ENCODE results near the gene TMEM222.
A peak's percentile ranks its signal among the peaks of the same experiment; 100 is the strongest.

Gene TMEM222

GRCh38 chr1:27318596-27318995, 3.4 kb upstream of the TMEM222 start:
- Mint-ChIP-seq H3K4me3 (no peak overlapping the region), H3K36me3 (peaks cover 1 to 4% of the 10 kb centered on the region in 2 donors), H3K9me3 (no peaks in the 10 kb centered on the region), H3K27me3 (peaks cover 0 to 4% of the 10 kb centered on the region in 2 donors), H3K4me1 (peaks cover 8% of the 10 kb centered on the region in 2 donors), H3K27ac (no peak overlapping the region)
- DNase-seq (no peak), ATAC-seq (replicated peaks) (no peak)

- Mint-ChIP-seq H3K4me1 (peaks cover 21 to 41% of the 10 kb centered on the region in 2 donors), H3K27me3 (peaks cover 0 to 4% of the 10 kb centered on the region in 2 donors), H3K27ac (peak overlapping the region; percentile 98), H3K36me3 (peaks cover 10 to 23% of the 10 kb centered on the region in 2 donors), H3K9me3 (no peaks in the 10 kb centered on the region), H3K4me3 (peak overlapping the region; percentile 95 to 98)
- DNase-seq (no peak), ATAC-seq (replicated peaks) (no peak)
Observed at GRCh38 chr1:27322569-27323240, 742 bp downstream of the TMEM222 start.

DNA sequence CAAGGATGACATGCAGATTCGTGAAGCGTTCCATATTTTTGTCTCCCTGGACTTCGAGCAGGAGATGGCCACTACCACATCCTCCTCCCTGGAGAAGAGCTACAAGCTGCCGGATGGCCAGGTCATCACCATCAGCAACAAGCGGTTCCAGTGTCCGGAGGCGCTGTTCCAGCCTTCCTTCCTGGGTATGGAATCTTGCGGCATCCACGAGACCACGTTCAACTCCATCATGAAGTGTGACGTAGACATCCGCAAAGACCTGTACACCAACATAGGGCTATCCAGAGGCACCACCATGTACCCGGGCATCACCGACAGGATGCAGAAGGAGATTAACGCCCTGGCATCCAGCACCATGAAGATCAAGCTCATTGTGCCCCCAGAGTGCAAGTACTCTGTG, 3.3 kb downstream of the TMEM222 start:
- no peak for DNase-seq
- ATAC-seq (replicated peaks) = no peak
- Mint-ChIP-seq H3K4me3 (no peak overlapping the region), H3K27me3 (peaks cover 0 to 4% of the 10 kb centered on the region in 2 donors), H3K27ac (no peak overlapping the region), H3K9me3 (no peaks in the 10 kb centered on the region), H3K4me1 (peaks cover 28 to 58% of the 10 kb centered on the region in 2 donors), H3K36me3 (peaks cover 18 to 38% of the 10 kb centered on the region in 2 donors)

DNA sequence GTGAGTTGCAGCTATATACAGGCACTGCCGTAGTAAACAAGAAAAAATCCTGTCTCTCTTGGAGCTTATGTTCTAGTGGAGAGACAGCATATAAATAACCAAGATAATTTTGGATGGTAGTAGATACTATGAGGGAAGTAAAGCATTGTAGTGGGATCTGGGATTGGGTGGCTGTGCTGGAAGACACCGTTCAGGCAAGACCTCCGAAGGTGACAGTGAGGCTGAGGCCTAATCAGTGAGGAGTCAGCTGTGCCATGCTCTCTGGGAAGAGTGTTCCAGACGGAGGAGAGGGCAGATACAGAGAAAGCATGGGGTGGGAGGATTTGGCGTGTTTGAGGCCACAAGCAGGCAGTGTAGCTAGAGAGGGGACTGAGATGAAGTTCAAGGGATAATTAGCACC, 6.0 kb downstream of the TMEM222 start:
- Mint-ChIP-seq H3K9me3 (no peaks in the 10 kb centered on the region), H3K27me3 (no peaks in the 10 kb centered on the region), H3K27ac (peak overlapping the region; percentile 43), H3K4me1 (peaks cover 40 to 73% of the 10 kb centered on the region in 2 donors), H3K4me3 (no peak overlapping the region), H3K36me3 (peaks cover 30 to 54% of the 10 kb centered on the region in 2 donors)
- no peak for ATAC-seq (replicated peaks)
- DNase-seq = no peak

DNA sequence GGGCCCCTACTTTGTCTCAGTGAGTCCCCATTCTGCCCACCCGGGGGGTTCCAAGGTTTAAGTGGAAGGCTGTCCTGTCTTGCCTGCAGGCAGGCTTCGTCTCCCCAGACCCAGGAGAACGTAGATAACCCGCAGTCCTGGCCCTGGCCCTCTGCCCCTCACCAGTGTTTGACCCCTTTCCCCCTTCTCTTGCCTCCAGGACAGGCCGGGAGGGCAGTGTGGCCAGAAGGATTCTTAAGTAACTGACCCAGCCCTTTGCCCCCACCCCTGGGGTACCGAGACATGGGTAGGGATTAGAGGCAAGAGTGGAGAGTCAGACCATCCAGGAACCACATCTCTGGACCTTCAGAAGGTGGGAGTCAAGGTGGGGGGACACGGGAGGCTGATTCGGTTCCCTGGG, 8.8 kb downstream of the TMEM222 start:
- no peak for ATAC-seq (replicated peaks)
- Mint-ChIP-seq H3K36me3 (peaks cover 39 to 57% of the 10 kb centered on the region in 2 donors), H3K27me3 (no peaks in the 10 kb centered on the region), H3K4me3 (no peak overlapping the region), H3K4me1 (peaks cover 33 to 61% of the 10 kb centered on the region in 2 donors), H3K9me3 (no peaks in the 10 kb centered on the region), H3K27ac (peak overlapping the region; percentile 21)
- no peak for DNase-seq

GRCh38 chr1:27331426-27331825, 9.5 kb downstream of the TMEM222 start:
- no peak overlapping the region for H3K27ac Mint-ChIP-seq
- no peaks in the 10 kb centered on the region for H3K9me3 Mint-ChIP-seq
- H3K36me3 Mint-ChIP-seq = peaks cover 46 to 60% of the 10 kb centered on the region in 2 donors
- ATAC-seq (replicated peaks) (no peak), DNase-seq (no peak)
- no peaks in the 10 kb centered on the region for H3K27me3 Mint-ChIP-seq
- H3K4me1 Mint-ChIP-seq = peaks cover 30 to 54% of the 10 kb centered on the region in 2 donors
- H3K4me3 Mint-ChIP-seq = no peak overlapping the region

- Mint-ChIP-seq H3K9me3 (no peaks in the 10 kb centered on the region), H3K36me3 (peaks cover 50 to 65% of the 10 kb centered on the region in 2 donors), H3K27ac (peak overlapping the region; percentile 62), H3K27me3 (no peaks in the 10 kb centered on the region), H3K4me1 (peaks cover 30 to 50% of the 10 kb centered on the region in 2 donors), H3K4me3 (no peak overlapping the region)
- DNase-seq = no peak
- no peak for ATAC-seq (replicated peaks)
Observed at GRCh38 chr1:27331922-27332321, 10.0 kb downstream of the TMEM222 start.

DNA sequence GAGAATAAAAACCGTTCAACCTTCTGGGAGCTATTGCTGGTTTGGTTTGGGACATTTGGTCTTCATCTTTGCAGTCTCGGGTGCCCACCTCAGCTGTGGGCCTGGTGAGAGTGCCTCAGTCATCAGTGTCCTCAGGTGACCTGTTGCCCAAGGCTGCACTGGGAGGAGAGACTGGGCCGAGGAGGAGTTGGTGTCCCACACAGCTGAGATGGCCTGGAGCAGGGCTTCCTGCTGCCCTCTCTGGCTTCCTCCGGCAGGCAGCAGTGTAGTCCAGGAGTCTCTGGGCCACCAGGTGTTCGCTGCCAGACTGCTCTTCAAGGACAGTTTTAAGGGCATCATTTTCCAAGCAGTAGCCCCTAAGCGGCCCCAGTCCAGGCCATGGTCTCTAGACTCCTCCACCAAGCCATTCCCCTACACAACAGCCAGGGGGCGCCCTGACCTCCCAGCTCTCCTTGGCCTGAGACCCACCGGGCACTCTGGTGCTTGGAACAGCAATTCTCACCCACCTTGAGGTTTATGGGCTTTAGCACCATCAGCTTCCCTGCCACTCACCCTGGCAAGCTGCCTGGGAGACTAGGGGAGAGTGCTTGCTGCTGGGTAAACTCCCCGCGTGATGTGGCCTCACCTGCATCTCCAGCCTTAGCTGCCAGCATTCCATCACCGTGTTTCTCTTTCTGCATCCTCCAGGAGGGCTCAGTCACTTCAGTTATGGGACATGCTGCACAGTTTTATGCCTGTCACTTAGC, 10.7 kb downstream of the TMEM222 start:
- H3K36me3 Mint-ChIP-seq = peaks cover 50 to 67% of the 10 kb centered on the region in 2 donors
- H3K9me3 Mint-ChIP-seq = no peaks in the 10 kb centered on the region
- peaks cover 30 to 47% of the 10 kb centered on the region in 2 donors for H3K4me1 Mint-ChIP-seq
- ATAC-seq (replicated peaks) = peak; percentile 84 to 91
- H3K27me3 Mint-ChIP-seq = no peaks in the 10 kb centered on the region
- DNase-seq = no peak
- H3K4me3 Mint-ChIP-seq = no peak overlapping the region
- peak overlapping the region; percentile 62 for H3K27ac Mint-ChIP-seq

DNA sequence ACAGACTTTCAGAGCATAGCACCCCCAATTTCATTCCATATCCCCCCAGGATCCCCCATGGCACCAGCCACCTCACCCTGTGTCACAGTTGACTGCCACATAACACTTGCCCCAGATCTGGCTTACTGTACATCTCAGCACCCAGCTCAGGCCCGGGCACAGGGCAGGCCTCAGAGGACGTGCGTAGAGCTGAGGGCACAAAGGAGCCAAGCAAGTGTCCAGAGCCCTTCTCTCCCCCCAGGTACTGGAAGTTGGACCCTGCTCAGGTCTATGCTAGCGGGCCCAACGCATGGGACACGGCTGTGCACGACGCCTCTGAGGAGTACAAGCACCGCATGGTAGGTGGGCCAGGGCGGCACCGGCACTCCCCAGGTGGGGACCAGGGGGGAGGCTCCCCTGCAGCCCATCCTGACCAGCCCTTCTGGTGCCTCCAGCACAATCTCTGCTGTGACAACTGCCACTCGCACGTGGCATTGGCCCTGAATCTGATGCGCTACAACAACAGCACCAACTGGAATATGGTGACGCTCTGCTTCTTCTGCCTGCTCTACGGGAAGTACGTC, 11.8 kb downstream of the TMEM222 start:
- H3K27me3 Mint-ChIP-seq = no peaks in the 10 kb centered on the region
- DNase-seq (no peak), ATAC-seq (replicated peaks) (no peak)
- H3K9me3 Mint-ChIP-seq = no peaks in the 10 kb centered on the region
- H3K36me3 Mint-ChIP-seq = peaks cover 50 to 64% of the 10 kb centered on the region in 2 donors
- H3K4me1 Mint-ChIP-seq = peaks cover 22 to 37% of the 10 kb centered on the region in 2 donors
- H3K4me3 Mint-ChIP-seq = no peak overlapping the region
- H3K27ac Mint-ChIP-seq = no peak overlapping the region

DNA sequence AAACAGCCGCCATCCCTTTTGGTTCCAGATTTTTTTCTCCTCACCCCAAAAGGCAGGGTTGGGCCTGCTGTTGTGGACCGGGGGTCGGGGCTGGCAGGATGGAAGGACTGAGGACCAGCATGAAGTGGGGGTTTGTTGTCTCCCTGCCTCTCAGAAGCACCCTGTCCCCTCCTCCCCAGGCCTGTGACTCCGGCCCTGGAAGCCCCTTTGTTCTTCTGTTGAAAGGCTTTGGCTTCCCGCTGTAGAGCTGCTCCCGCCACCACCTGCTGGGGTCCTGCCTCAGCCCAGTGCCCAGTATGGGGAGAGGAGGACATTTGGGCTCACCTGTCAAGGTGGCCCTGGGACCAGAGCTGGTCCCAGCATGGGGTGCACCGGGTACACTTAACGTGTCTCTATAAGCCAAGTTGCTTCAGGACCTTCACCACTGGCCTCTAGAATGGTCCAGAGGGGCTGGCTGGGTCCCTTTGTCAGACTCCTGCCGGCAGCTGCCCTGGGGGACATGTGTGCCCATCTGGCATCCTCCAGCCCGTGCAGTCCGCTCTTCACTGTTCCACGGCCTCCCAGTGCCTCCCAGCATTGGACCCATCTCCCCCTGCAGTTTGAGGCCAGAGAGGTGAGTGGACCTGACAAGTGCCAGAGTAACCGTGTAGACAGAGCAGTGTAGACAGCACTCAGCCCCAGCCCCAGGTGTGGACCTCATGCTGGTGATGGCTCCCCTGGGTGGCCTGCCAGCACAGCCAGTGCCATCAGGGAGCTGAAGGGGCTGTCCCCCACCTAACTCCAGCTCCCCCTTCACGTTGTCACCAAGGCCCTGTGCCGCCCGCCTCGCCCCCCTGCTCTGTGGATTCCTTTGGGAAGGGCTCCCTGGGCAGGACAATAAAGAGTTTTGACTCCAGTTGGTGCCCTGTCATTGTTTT, 13.8 kb downstream of the TMEM222 start:
- peaks cover 52 to 63% of the 10 kb centered on the region in 2 donors for H3K36me3 Mint-ChIP-seq

DNA sequence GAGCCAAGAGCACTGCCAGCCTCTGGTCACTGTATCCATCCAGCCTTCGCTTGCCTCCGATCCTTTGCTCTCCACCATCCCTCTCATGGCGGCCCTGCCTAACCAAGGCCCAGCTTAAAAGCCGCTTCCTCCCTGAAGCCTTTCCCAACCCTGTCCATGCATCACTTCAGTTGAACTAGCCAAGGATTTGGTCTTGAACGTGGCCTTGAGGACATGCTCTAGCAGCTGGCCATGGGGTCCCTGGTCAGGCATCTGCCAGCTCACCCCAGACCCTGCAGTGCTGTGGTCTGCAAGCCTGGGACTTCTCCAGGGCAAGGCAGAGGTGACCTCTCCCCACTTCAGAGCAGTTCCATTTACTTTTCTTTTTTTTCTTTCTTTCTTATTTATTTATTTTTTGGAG, 14.8 kb downstream of the TMEM222 start:
- Mint-ChIP-seq H3K4me3 (no peak overlapping the region), H3K4me1 (peaks cover 33 to 52% of the 10 kb centered on the region in 2 donors), H3K36me3 (peaks cover 47 to 61% of the 10 kb centered on the region in 2 donors), H3K27ac (peak overlapping the region; percentile 83), H3K27me3 (no peaks in the 10 kb centered on the region), H3K9me3 (no peaks in the 10 kb centered on the region)
- ATAC-seq (replicated peaks) = no peak
- DNase-seq = no peak

More for the DNA sequence above, 13.8 kb downstream of the TMEM222 start:
- ATAC-seq (replicated peaks) = no peak
- no peak for DNase-seq
- Mint-ChIP-seq H3K27ac (peak overlapping the region; percentile 1), H3K4me1 (peaks cover 29 to 46% of the 10 kb centered on the region in 2 donors), H3K4me3 (no peak overlapping the region), H3K9me3 (no peaks in the 10 kb centered on the region), H3K27me3 (no peaks in the 10 kb centered on the region)

DNA sequence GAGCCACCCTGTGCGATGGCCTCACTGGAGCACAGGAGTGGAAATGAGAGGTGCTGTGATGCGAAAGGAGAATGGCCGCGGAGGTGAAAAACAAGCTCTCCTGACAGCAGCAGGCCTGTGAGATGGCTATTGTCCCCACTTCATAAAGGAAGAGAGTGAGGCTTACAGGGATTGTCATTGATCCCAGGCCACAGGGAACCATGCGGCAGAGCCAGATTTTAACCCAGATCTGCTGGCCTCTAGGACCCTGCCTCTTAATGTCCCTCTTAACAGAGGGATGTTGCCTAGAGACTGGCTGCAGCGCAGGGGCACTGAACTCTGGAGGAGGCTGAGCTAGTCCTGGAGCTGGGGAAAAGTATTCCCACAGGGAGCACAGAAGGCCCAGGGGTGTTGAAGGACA, 16.8 kb downstream of the TMEM222 start:
- Mint-ChIP-seq H3K27me3 (no peaks in the 10 kb centered on the region), H3K9me3 (no peaks in the 10 kb centered on the region), H3K4me3 (no peak overlapping the region), H3K36me3 (peaks cover 31 to 41% of the 10 kb centered on the region in 2 donors), H3K4me1 (peaks cover 37 to 52% of the 10 kb centered on the region in 2 donors), H3K27ac (peak overlapping the region; percentile 89)
- DNase-seq (no peak), ATAC-seq (replicated peaks) (no peak)

DNA sequence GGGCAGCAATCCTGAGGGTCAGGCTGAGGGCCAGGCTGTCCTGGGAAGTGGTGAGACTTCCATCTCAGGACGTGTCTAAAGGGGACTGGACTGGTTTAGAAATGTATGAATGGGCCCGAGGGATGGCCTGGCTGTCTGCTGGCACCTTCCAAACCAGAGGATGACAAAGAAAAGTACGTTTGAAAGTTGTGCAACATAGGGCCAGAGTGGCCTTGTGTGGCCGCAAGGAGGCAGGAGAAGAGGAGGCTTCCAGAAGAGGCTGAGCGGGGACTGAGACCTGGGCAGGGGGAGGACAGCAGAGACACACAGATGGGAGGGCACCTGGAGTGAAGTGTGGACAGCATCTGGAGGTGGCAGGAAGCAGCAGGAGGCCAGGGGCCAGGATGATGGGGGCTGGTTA, 17.2 kb downstream of the TMEM222 start:
- no peaks in the 10 kb centered on the region for H3K9me3 Mint-ChIP-seq

More for the DNA sequence above, 17.2 kb downstream of the TMEM222 start:
- H3K4me1 Mint-ChIP-seq = peaks cover 39 to 56% of the 10 kb centered on the region in 2 donors
- peak overlapping the region; percentile 89 for H3K27ac Mint-ChIP-seq
- DNase-seq (no peak), ATAC-seq (replicated peaks) (no peak)
- no peak overlapping the region for H3K4me3 Mint-ChIP-seq
- H3K27me3 Mint-ChIP-seq = no peaks in the 10 kb centered on the region
- H3K36me3 Mint-ChIP-seq = peaks cover 27 to 37% of the 10 kb centered on the region in 2 donors

Measured in stimulated activated naive B cell treated with anti-CD40 and anti-IgM and Interleukin-4, amounts not matched to agents 10 μg/mL and 1 μg/mL and 100 μg/mL, for 72 hours (primary cell).